Bone marrow (tissue), 2 donors: ENCODE data around the gene VSTM4.

Experiments
- DNase-seq, 2 donors: peaks; one replicate each; lab custom pipeline; 2025; lab: John Stamatoyannopoulos, UW

Gene VSTM4

GRCh38 chr10:49141541-49142332 is 26.4 kb upstream of the VSTM4 start:
- no peak for DNase-seq

GRCh38 chr10:49140304-49141177 is 25.2 kb upstream of the VSTM4 start:
- no peak for DNase-seq

- DNase-seq: no peak
Observed at GRCh38 chr10:49139846-49140195, 24.5 kb upstream of the VSTM4 start.

- DNase-seq: peak in 1 of 2 donors; percentile 59
Observed at GRCh38 chr10:49139028-49139845, 23.9 kb upstream of the VSTM4 start.

- no peak for DNase-seq
Observed at GRCh38 chr10:49138361-49138891, 23.1 kb upstream of the VSTM4 start.

- no peak for DNase-seq
Observed at GRCh38 chr10:49136525-49136924, 21.2 kb upstream of the VSTM4 start.

GRCh38 chr10:49135575-49136313 is 20.4 kb upstream of the VSTM4 start:
- no peak for DNase-seq

GRCh38 chr10:49134327-49134726 is 19.0 kb upstream of the VSTM4 start:
- no peak for DNase-seq

GRCh38 chr10:49133706-49134248 is 18.5 kb upstream of the VSTM4 start, which contains the start of gene FAM170B:
TSS of gene FAM170B (minus strand) at chr10:49134021. CDS start at chr10:49133918, 103 bp downstream.
- DNase-seq: no peak

GRCh38 chr10:49132362-49132737 is 17.0 kb upstream of the VSTM4 start:
- no peak for DNase-seq

GRCh38 chr10:49131507-49132361 is 16.4 kb upstream of the VSTM4 start:
- no peak for DNase-seq

- no peak for DNase-seq
Observed at GRCh38 chr10:49129376-49129775, 14.1 kb upstream of the VSTM4 start.

GRCh38 chr10:49128854-49129253 is 13.5 kb upstream of the VSTM4 start:
- no peak for DNase-seq

GRCh38 chr10:49123981-49124950 is 8.9 kb upstream of the VSTM4 start:
- no peak for DNase-seq

GRCh38 chr10:49120911-49121310 is 5.6 kb upstream of the VSTM4 start:
- DNase-seq: no peak

GRCh38 chr10:49119746-49120145 is 4.4 kb upstream of the VSTM4 start:
- DNase-seq: no peak

- DNase-seq: no peak
Observed at GRCh38 chr10:49118430-49119074, 3.2 kb upstream of the VSTM4 start.

- no peak for DNase-seq
Observed at GRCh38 chr10:49117376-49118070, 2.2 kb upstream of the VSTM4 start.
